GM18951 (cell line): Measurements from ENCODE around the gene MAGI3.

ENCODE experiments used
- POLR2A ChIP-seq: IDR thresholded peaks from 4 replicates; pipeline ENCODE4 v1.6.1; 2011; ENCODE audit warnings: mild to moderate bottlenecking; ENCODE audit not compliant: insufficient read length, insufficient read depth; ENCODE audit errors: extremely low read depth
- in situ Hi-C: fragments of 300-500 bp; cut with MboI; formaldehyde crosslinking; loops from one replicate; pipeline ENCODE4 v1.12.0; 2022; ENCODE audit warnings: low sequenced_read_pairs, mixed read lengths, inconsistent platforms; ENCODE audit not compliant: unreplicated experiment

MAGI3 gene

DNA sequence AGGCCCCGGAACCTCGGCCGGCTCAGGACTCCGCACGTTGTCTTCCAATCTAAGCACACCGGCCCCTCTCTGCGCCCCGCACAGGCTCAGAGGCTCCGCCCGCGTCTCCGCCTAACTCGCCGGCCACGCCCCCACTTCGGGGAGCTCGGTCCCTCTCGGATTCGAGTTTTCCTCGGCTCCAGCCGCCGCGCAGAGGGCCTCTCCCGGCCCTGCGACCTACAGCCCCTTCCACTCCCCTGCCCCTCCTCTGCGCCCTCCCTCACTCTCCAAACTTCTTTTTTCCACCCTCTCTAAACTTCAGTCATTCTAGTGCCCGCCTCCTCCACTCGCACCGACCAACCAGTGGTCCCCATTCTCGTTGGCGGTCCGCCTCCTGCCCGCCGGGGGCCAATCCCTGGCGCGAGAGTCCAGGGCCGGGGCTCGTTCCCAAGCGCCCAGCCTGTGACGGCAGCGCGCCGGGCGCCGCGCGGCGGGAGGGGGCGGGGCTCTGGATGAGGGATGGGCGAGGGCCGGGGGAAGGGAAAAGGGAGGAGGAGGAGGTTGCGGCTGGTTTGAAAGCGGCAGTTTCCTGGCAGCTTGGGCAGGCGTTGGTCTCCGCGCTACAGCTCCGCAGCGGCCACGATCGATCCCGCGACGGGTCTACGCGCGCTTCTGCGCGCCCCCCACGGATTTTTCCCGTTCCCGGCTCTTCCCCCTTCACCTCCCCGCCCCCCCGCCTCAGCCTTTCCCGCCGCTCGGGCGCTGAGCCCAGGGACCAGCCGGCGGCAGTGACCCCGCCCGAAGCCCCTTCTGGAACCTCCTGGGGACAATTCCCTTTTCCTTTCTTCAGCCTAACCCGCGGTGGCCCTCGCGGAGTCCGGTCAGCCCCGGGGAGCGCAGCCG lies at the start of gene MAGI3:
Gene MAGI3, plus strand, starts transcription at position 563 of the 882 bp plus-strand sequence. CDS start 519 bp downstream, outside the sequence.
- in situ Hi-C loops, result no loop called here
- peak; percentile 31 for TF ChIP-seq POLR2A

- in situ Hi-C loops, result no loop called here
- TF ChIP-seq POLR2A, result no peak
Observed at GRCh38 chr1:113353580-113353979, 36.7 kb upstream of the MAGI3 start.

GRCh38 chr1:113363935-113364334 lies 26.4 kb upstream of the MAGI3 start:
- in situ Hi-C loops, result no loop called here
- TF ChIP-seq POLR2A, result no peak

- in situ Hi-C loops, result no loop called here
- no peak for TF ChIP-seq POLR2A
Observed at GRCh38 chr1:113369040-113369439, 21.3 kb upstream of the MAGI3 start.

- in situ Hi-C loops, result no loop called here
- TF ChIP-seq POLR2A, result no peak
Observed at GRCh38 chr1:113369699-113370098, 20.6 kb upstream of the MAGI3 start.

- in situ Hi-C loops, result no loop called here
- TF ChIP-seq POLR2A, result no peak
Observed at GRCh38 chr1:113370868-113371267, 19.4 kb upstream of the MAGI3 start.

DNA sequence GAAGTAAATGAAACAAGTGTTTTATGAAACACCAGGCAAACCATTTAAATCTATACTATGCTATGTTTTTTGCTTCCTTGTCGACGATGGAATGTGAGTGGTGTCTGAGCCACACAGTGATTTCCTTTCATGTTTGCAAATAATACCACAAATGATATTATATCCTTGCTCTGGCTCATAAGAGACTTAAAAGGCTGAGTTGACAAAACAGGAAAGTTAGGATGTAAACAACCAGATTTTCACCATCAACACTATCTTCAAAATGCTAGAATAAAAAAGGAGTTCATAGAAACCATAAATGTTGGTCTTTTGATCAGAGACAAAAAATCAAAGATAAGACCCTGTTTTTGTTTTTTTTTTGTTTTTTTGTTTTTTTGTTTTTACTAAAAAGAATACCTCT lies 17.8 kb upstream of the MAGI3 start:
- no peak for TF ChIP-seq POLR2A
- in situ Hi-C loops, result no loop called here

DNA sequence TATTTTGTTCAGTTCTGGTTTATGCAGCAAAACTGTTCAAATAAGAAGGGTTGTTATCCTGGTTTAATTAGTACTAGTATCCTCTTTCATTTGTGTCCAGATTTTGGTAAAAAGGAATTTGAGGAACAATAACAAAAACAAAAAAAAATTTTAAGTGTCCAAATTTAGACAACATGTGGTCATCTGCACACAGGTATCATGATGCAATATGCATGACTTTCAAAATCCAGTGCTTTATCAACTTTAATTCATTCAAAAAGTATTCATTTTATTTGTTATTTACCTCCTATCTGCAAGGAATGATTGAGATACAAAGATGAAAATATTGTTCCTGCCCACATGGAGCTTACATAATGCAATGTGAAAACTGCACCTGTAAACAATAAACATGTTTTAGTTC lies 16.7 kb upstream of the MAGI3 start:
- TF ChIP-seq POLR2A, result no peak
- in situ Hi-C loops, result no loop called here

- no peak for TF ChIP-seq POLR2A
- in situ Hi-C loops, result no loop called here
Observed at GRCh38 chr1:113375878-113376277, 14.4 kb upstream of the MAGI3 start.

DNA sequence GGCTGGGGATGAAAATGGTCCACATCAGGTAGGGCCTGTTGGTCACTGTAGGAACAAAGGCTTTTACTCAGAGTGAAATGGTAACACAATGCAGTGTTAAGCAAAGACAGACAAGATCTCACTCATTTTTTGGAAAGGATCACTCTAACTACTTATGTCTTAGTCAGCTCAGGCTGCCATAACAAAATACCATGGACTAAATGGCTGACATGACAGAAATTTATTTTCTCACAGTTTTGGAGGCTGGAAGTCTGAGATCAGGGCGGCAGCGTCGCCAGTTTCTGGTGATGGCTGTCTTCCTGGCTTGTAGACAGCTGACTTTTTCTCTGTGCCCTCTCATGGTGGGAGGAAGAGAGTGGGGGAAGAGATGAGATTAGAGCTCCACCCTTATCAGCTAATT lies 10.2 kb upstream of the MAGI3 start:
- in situ Hi-C loops, result no loop called here
- no peak for TF ChIP-seq POLR2A

DNA sequence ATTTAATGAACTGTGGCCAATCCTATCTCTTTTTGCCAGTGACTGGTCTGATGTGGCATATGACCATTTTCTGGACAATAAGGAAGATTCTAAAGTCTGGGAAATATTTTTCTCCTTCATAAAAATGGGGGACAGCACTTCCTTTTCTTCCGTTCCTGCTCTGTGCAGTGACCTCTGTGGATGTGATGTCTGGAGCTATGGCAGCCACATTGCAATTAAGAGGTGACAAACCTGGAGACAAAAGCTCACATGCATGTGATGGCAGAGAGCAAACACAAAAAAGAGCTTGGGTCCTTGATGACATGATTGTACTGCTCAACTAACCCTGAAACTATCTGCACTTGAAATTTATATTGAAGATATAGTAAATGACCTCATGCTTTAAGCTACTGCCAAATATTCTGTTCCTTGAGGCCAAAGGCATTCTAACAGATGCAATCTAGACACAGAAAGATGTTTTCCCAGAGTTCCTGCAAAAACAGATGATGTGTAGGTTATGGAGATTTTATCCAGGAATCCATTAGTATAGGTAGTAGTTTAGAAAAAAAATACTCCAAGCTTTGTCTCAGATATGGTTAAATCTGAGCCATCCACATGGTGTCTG lies 2.2 kb upstream of the MAGI3 start:
- TF ChIP-seq POLR2A, result no peak
- in situ Hi-C loops, result no loop called here

DNA sequence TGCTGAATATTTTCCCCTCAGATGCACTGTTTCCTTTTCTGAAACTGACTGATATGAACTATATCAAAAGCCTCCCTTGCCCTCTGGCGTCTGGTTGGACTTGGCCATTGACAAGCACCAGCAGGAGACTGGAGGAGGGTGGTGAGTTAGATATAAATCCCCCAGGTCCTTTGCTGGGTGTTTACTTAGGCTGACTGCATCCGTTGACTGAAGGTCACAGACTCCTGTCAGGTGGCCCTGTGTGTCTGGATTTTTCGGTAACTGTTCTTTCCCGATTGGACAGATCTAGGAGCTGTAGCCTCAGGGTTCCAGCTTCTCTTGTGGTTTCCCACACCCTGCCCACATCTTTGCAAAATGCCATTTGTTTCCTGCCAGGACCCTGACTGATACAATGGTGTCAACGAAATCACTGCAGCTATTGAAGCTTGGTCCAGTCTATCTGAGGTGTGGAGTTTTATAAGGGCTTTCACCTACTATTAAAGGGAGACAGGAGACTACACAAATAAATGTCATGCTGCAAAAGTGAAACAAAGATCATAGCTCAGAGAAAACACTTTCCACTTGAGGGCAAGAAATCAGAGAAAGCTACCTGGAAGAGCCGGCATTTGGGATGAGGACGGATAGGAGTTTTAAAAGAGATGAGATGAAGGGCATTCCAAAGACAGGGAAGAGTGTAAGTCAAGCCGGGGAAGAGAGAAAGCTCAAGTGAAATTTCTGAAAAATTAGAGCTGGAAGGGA lies 1.5 kb upstream of the MAGI3 start:
- in situ Hi-C loops, result no loop called here
- TF ChIP-seq POLR2A, result no peak

DNA sequence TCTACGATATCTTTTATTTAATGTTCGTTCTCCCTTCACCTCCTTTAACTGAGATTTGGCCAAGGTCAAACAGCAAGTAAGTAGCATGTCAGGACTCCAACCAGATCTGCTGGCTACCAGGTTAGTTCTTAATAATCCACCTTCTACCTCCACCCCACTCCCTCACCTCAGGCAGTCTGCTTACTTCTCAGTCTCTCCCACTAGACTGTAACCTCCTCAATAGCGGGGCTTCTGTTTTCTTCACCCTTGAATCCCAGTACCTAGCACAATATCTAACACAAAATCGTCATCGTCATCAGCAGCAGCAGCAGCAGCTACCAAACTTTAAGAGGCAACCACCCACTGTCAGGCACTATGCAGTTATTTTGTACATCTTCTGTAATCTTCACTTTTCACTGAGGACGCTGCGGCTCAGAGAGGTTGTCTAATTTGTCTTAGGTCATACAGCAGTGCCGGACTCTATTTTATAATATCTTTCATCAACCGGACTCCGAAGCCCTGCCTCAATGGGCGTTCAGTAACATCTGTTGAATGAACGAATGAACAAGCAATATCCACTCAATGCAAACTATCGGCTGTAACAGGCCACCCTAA lies 859 bp upstream of the MAGI3 start:
- TF ChIP-seq POLR2A, result no peak

DNA sequence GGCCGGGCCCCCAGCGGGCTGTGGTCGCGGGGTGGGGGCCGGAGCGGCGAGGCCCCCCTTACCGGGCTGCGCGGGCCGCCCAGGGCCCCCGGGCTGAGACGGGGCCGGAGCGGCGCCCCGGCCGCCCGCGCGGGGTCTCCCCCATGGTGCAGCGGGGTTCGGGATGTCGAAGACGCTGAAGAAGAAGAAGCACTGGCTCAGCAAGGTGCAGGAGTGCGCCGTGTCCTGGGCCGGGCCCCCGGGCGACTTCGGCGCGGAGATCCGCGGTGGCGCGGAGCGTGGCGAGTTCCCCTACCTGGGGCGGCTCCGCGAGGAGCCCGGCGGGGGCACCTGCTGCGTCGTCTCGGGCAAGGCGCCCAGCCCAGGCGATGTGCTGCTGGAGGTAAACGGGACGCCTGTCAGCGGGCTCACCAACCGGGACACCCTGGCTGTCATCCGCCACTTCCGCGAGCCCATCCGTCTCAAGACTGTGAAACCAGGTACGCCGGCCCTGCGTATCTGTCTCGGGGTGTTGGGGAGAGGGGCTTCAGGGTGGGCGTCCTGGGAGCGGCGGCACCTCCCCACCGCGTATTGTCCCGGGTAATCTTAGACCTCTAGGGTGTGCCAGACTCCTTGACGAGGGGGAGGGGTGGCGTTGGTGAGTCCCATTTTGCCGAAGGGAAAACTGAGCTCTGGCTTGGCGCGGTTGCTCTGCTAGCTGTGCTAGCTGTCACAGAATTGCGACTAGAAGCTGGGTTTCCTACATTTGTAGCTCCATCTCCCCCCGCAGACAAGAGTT lies 745 bp downstream of the MAGI3 start:
- in situ Hi-C loops, result no loop called here
- no peak for TF ChIP-seq POLR2A

More for the DNA sequence above, 859 bp upstream of the MAGI3 start:
- in situ Hi-C loops, result no loop called here
